GM23338 (cell line): Measurements from ENCODE around the gene SMAP2. TPM values are rescaled to one million over a fixed set of nuclear protein-coding genes. Genes with fewer than 3 reads are reported as not detected.
"Not testable (repeated sequence)": the region's sequence is repeated elsewhere in the genome, so short reads cannot be mapped to it uniquely, and the experiment has no call there.

Experiments used
- ATAC-seq: fragments of 200-7000 bp; cut with Tn5 transposase; 3 replicates; pipeline ENCODE4 v1.9.1; 2020
- DNase-seq: peaks from one replicate; pipeline ENCODE4 v3.0.0-alpha.2; 2015; ENCODE audit warnings: low spot score
- H2AFZ ChIP-seq: fragments of 200-600 bp; sonication (generic); 2 replicates; pipeline ENCODE4 v1.8.0; 2016; ENCODE audit warnings: antibody characterized with exemption, mild to moderate bottlenecking, moderate library complexity
- H3F3A ChIP-seq: fragments of 200-600 bp; sonication (generic); replicated peaks from 2 replicates; pipeline ENCODE4 v1.8.0; 2017; ENCODE audit warnings: antibody characterized with exemption, mixed run types, low read depth
- H3K27ac ChIP-seq: fragments of 200-600 bp; sonication (generic); 2 replicates; pipeline ENCODE4 v1.6.1; 2016; ENCODE audit warnings: low read depth
- H3K27me3 ChIP-seq: fragments of 200-600 bp; sonication (generic); 2 replicates; pipeline ENCODE4 v1.8.0; 2016; ENCODE audit warnings: mild to moderate bottlenecking, mixed run types, moderate library complexity; ENCODE audit not compliant: insufficient read depth
- H3K36me3 ChIP-seq: fragments of 200-600 bp; sonication (generic); 2 replicates; pipeline ENCODE4 v1.8.0; 2016; ENCODE audit warnings: mild to moderate bottlenecking; ENCODE audit not compliant: insufficient read depth
- H3K4me1 ChIP-seq: fragments of 200-600 bp; sonication (generic); 2 replicates; pipeline ENCODE4 v1.8.0; 2016; ENCODE audit warnings: mild to moderate bottlenecking, moderate library complexity; ENCODE audit not compliant: insufficient read depth
- H3K4me2 ChIP-seq: fragments of 200-600 bp; sonication (generic); 2 replicates; pipeline ENCODE4 v1.7.1; 2017; ENCODE audit warnings: mixed run types
- H3K4me3 ChIP-seq: fragments of 200-600 bp; sonication (generic); 2 replicates; pipeline ENCODE4 v1.6.1; 2016; ENCODE audit warnings: mixed run types
- H3K79me2 ChIP-seq: fragments of 200-600 bp; sonication (generic); replicated peaks from 2 replicates; pipeline ENCODE4 v1.8.0; 2017; ENCODE audit warnings: mild to moderate bottlenecking; ENCODE audit not compliant: insufficient read depth
- H3K9me2 ChIP-seq: fragments of 200-600 bp; sonication (generic); 2 replicates; pipeline ENCODE4 v1.8.0; 2017; ENCODE audit not compliant: insufficient read depth
- H4K20me1 ChIP-seq: fragments of 200-600 bp; sonication (generic); replicated peaks from 2 replicates; pipeline ENCODE4 v1.8.0; 2017; ENCODE audit warnings: mild to moderate bottlenecking; ENCODE audit not compliant: insufficient read depth
- H3K27ac Mint-ChIP-seq: 2 replicates; pipeline ENCODE4 v1.8.0; 2020; ENCODE audit warnings: inconsistent platforms, mild to moderate bottlenecking, moderate library complexity, mixed read lengths
- H3K27me3 Mint-ChIP-seq: 3 replicates; pipeline ENCODE4 v1.8.0; 2022; ENCODE audit warnings: low read depth, mild to moderate bottlenecking, moderate library complexity, mixed read lengths, inconsistent platforms; ENCODE audit not compliant: insufficient read depth, poor library complexity
- H3K36me3 Mint-ChIP-seq: 3 replicates; pipeline ENCODE4 v1.8.0; 2021; ENCODE audit warnings: low read depth, mild to moderate bottlenecking, inconsistent platforms, moderate library complexity, mixed read lengths
- H3K4me1 Mint-ChIP-seq: 3 replicates; pipeline ENCODE4 v1.8.0; 2020; ENCODE audit warnings: mild to moderate bottlenecking, inconsistent platforms, mixed read lengths
- H3K4me3 Mint-ChIP-seq: 3 replicates; pipeline ENCODE4 v1.8.0; 2021; ENCODE audit warnings: moderate library complexity, mild to moderate bottlenecking, inconsistent platforms, mixed read lengths
- H3K9me3 Mint-ChIP-seq: 3 replicates; pipeline ENCODE4 v1.8.0; 2020; ENCODE audit warnings: moderate library complexity, mild to moderate bottlenecking, inconsistent platforms, mixed read lengths
- CREB1 ChIP-seq: fragments of 250-450 bp; sonication (Bioruptor Pico); IDR thresholded peaks from 2 replicates; pipeline ENCODE4 v1.5.0; 2020; ENCODE audit warnings: low read depth, mild to moderate bottlenecking, moderate library complexity
- CTCF ChIP-seq, 2 experiments: fragments of 200-600 bp in 1 of 2; sonication (generic) in 1 of 2; conservative IDR thresholded peaks; 2 replicates each; pipeline versions ENCODE4 v1.5.1 to v1.6.1; 2016 to 2017; ENCODE audit warnings: antibody characterized with exemption in 2 of 2, low read depth in 2 of 2, mild to moderate bottlenecking in 2 of 2, moderate library complexity in 1 of 2
- EZH2 ChIP-seq: fragments of 200-600 bp; sonication (generic); IDR thresholded peaks from one replicate; pipeline ENCODE4 v1.8.0; 2017; ENCODE audit warnings: antibody characterized with exemption, mild to moderate bottlenecking, low read depth; ENCODE audit not compliant: unreplicated experiment
- EZH2phosphoT487 ChIP-seq: fragments of 200-600 bp; sonication (generic); IDR thresholded peaks from one replicate; pipeline ENCODE4 v1.8.1; 2018; ENCODE audit warnings: antibody characterized with exemption; ENCODE audit not compliant: unreplicated experiment
- JUNB ChIP-seq: IDR thresholded peaks from one replicate; pipeline ENCODE4 v1.6.1; 2016; ENCODE audit warnings: antibody characterized with exemption; ENCODE audit not compliant: unreplicated experiment
- POLR2AphosphoS5 ChIP-seq: IDR thresholded peaks from 2 replicates; pipeline ENCODE4 v1.6.1; 2016; ENCODE audit warnings: antibody characterized with exemption, low read depth
- STAT1 ChIP-seq: IDR thresholded peaks from one replicate; pipeline ENCODE4 v1.6.1; 2016; ENCODE audit warnings: antibody characterized with exemption; ENCODE audit not compliant: unreplicated experiment
- long read RNA-seq: library from polyadenylated mRNA; unstranded; transcript quantifications from one replicate; pipeline ENCODE4 v2.0.0, GENCODE V29; 2020; ENCODE audit not compliant: unreplicated experiment
- polyA plus RNA-seq: library from polyadenylated mRNA; unstranded; fragments of >200 nt; fragmentation: Nextera tagmentation; extraction: Ambion mirVana; gene quantifications from 2 replicates; pipeline ENCODE4 v1.2.1, GENCODE V29; 2016
- total RNA-seq: library from RNA; depleted of rRNA; stranded (reverse); fragments of >200 nt; shearing (Covaris generic); gene quantifications from 2 replicates; pipeline ENCODE4 v1.2.3, GENCODE V29; 2014; rRNA removed
- TF ChIP-seq, protein P1 (sequence below): fragments of 250-450 bp; sonication (Bioruptor Pico); IDR thresholded peaks from 2 replicates; pipeline ENCODE4 v1.5.0; 2020; ENCODE audit warnings: mild to moderate bottlenecking, moderate library complexity

Gene SMAP2
- total RNA-seq (2.5 and 4.8 TPM in 2 replicates), polyA plus RNA-seq (2.9 and 3.0 TPM in 2 replicates)
- long read RNA-seq: 0 reads

- Mint-ChIP-seq H3K4me3 (peak within 1 kb of the TSS; percentile 89), H3K9me3 (no peaks in the 10 kb centered on the region; the same call in 2 of the 3 replicates), H3K27ac (no peak within 1 kb of the TSS), H3K27me3 (peaks cover 5% of the 10 kb centered on the region), H3K36me3 (no peaks in the 10 kb centered on the region; the same call in 2 of the 3 replicates), H3K4me1 (peaks cover 19% of the 10 kb centered on the region)
- H3K4me1 ChIP-seq: peaks cover 8% of the 10 kb centered on the region
- peak; percentile 97 for ATAC-seq
- no peaks in the 10 kb centered on the region for H3F3A ChIP-seq
- H3K79me2 ChIP-seq: no peaks in the 10 kb centered on the region; the same call in 1 of the 2 replicates
- no peaks in the 10 kb centered on the region; the same call in 1 of the 2 replicates for H4K20me1 ChIP-seq
- H3K9me2 ChIP-seq: no peaks in the 10 kb centered on the region
- peaks cover 12% of the 10 kb centered on the region for H3K27me3 ChIP-seq
- peak within 1 kb of the TSS; percentile 95 for H3K4me3 ChIP-seq
- TF ChIP-seq STAT1 (no peak), CREB1 (CRISPR knock-in tag) (no peak), CTCF (conservative IDR thresholded peaks at IDR 0.05; ENCODE audit: low read depth in 2 of 2) (no peak), POLR2AphosphoS5 (0 out of 2 replicates have a peak, but pooled peaks have one; percentile 29), EZH2phosphoT487 (no peak), EZH2 (no peak), JUNB (no peak)
- TF ChIP-seq, protein P1, sequence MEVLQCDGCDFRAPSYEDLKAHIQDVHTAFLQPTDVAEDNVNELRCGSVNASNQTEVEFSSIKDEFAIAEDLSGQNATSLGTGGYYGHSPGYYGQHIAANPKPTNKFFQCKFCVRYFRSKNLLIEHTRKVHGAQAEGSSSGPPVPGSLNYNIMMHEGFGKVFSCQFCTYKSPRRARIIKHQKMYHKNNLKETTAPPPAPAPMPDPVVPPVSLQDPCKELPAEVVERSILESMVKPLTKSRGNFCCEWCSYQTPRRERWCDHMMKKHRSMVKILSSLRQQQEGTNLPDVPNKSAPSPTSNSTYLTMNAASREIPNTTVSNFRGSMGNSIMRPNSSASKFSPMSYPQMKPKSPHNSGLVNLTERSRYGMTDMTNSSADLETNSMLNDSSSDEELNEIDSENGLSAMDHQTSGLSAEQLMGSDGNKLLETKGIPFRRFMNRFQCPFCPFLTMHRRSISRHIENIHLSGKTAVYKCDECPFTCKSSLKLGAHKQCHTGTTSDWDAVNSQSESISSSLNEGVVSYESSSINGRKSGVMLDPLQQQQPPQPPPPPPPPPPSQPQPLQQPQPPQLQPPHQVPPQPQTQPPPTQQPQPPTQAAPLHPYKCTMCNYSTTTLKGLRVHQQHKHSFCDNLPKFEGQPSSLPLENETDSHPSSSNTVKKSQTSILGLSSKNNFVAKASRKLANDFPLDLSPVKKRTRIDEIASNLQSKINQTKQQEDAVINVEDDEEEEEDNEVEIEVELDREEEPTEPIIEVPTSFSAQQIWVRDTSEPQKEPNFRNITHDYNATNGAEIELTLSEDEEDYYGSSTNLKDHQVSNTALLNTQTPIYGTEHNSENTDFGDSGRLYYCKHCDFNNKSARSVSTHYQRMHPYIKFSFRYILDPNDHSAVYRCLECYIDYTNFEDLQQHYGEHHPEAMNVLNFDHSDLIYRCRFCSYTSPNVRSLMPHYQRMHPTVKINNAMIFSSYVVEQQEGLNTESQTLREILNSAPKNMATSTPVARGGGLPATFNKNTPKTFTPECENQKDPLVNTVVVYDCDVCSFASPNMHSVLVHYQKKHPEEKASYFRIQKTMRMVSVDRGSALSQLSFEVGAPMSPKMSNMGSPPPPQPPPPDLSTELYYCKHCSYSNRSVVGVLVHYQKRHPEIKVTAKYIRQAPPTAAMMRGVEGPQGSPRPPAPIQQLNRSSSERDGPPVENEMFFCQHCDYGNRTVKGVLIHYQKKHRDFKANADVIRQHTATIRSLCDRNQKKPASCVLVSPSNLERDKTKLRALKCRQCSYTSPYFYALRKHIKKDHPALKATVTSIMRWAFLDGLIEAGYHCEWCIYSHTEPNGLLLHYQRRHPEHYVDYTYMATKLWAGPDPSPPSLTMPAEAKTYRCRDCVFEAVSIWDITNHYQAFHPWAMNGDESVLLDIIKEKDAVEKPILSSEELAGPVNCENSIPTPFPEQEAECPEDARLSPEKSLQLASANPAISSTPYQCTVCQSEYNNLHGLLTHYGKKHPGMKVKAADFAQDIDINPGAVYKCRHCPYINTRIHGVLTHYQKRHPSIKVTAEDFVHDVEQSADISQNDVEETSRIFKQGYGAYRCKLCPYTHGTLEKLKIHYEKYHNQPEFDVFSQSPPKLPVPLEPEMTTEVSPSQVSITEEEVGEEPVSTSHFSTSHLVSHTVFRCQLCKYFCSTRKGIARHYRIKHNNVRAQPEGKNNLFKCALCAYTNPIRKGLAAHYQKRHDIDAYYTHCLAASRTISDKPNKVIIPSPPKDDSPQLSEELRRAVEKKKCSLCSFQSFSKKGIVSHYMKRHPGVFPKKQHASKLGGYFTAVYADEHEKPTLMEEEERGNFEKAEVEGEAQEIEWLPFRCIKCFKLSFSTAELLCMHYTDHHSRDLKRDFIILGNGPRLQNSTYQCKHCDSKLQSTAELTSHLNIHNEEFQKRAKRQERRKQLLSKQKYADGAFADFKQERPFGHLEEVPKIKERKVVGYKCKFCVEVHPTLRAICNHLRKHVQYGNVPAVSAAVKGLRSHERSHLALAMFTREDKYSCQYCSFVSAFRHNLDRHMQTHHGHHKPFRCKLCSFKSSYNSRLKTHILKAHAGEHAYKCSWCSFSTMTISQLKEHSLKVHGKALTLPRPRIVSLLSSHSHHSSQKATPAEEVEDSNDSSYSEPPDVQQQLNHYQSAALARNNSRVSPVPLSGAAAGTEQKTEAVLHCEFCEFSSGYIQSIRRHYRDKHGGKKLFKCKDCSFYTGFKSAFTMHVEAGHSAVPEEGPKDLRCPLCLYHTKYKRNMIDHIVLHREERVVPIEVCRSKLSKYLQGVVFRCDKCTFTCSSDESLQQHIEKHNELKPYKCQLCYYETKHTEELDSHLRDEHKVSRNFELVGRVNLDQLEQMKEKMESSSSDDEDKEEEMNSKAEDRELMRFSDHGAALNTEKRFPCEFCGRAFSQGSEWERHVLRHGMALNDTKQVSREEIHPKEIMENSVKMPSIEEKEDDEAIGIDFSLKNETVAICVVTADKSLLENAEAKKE (CRISPR knock-in tag): no peak
- DNase-seq: peak; percentile 98
- H2AFZ ChIP-seq: peak within 1 kb of the TSS; percentile 97
- H3K4me2 ChIP-seq: peak within 1 kb of the TSS; percentile 96
- H3K36me3 ChIP-seq: no peaks in the 10 kb centered on the region
- no peak within 1 kb of the TSS for H3K27ac ChIP-seq
These were observed at the start of gene SMAP2 for GRCh38 chr1:40373323-40374283. SMAP2 (plus strand) TSS chr1:40373727; CDS start chr1:40374121, 394 bp downstream.

- H4K20me1 ChIP-seq, H3K36me3 Mint-ChIP-seq, DNase-seq, H3K36me3 ChIP-seq, H3F3A ChIP-seq, H3K4me3 Mint-ChIP-seq, H3K27ac ChIP-seq, H3K4me3 ChIP-seq, H2AFZ ChIP-seq, H3K27ac Mint-ChIP-seq, H3K4me1 ChIP-seq, H3K4me2 ChIP-seq, H3K9me2 ChIP-seq, H3K4me1 Mint-ChIP-seq, H3K79me2 ChIP-seq, H3K27me3 Mint-ChIP-seq, H3K27me3 ChIP-seq, ATAC-seq: not testable (repeated sequence)
- H3K9me3 Mint-ChIP-seq: peaks cover 24% of the 10 kb centered on the region
These were observed 42.1 kb upstream of the SMAP2 start for GRCh38 chr1:40331403-40331802.
